HAP-1 (cell line): ENCODE measurements around the gene RARG.

Experiments used
- DNase-seq, 2 experiments: peaks; one replicate each; pipeline ENCODE4 v3.0.0-alpha.2; 2016 to 2020; ENCODE audit warnings: low spot score in 2 of 2
- H3K27me3 ChIP-seq: fragments of 250-450 bp; sonication (Bioruptor Pico); 2 replicates; pipeline ENCODE4 v1.5.1; 2020; ENCODE audit warnings: low read depth, mild to moderate bottlenecking, moderate library complexity
- H3K36me3 ChIP-seq: fragments of 250-450 bp; sonication (Bioruptor Pico); replicated peaks from 2 replicates; pipeline ENCODE4 v1.5.1; 2020; ENCODE audit warnings: mild to moderate bottlenecking
- H3K4me1 ChIP-seq: fragments of 250-450 bp; sonication (Bioruptor Pico); 2 replicates; pipeline ENCODE4 v1.5.1; 2020; ENCODE audit warnings: mild to moderate bottlenecking
- H3K4me3 ChIP-seq: fragments of 250-450 bp; sonication (Bioruptor Pico); 2 replicates; pipeline ENCODE4 v1.5.1; 2020; ENCODE audit warnings: mild to moderate bottlenecking, moderate library complexity
- H3K9me3 ChIP-seq: fragments of 250-450 bp; sonication (Bioruptor Pico); 2 replicates; pipeline ENCODE4 v1.5.1; 2020; ENCODE audit warnings: mild to moderate bottlenecking, moderate library complexity
- in situ Hi-C: fragments of 300-500 bp; cut with MboI; formaldehyde crosslinking; loops from 3 replicates; pipeline ENCODE4 v1.14.3; 2020; ENCODE audit warnings: low sequenced_read_pairs, inconsistent platforms, mixed read lengths

RARG gene

GRCh38 chr12:53234271-53234914, 2.4 kb upstream of the RARG start:
- Histone ChIP-seq H3K4me3 (no peak overlapping the region), H3K4me1 (peaks cover 13% of the 10 kb centered on the region), H3K36me3 (no peaks in the 10 kb centered on the region), H3K9me3 (no peaks in the 10 kb centered on the region), H3K27me3 (peaks cover 5% of the 10 kb centered on the region; the same call in 1 of the 2 replicates)
- in situ Hi-C loops: no loop called here
- DNase-seq: peak in 1 of 2 experiments; percentile 74

GRCh38 chr12:53233671-53234121, 1.7 kb upstream of the RARG start:
- Histone ChIP-seq H3K36me3 (no peaks in the 10 kb centered on the region), H3K4me1 (peaks cover 13% of the 10 kb centered on the region), H3K9me3 (no peaks in the 10 kb centered on the region), H3K27me3 (peaks cover 5% of the 10 kb centered on the region; the same call in 1 of the 2 replicates), H3K4me3 (no peak overlapping the region)
- in situ Hi-C loops: no loop called here
- DNase-seq: no peak

GRCh38 chr12:53232646-53233461, 845 bp upstream of the RARG start:
- peak in 1 of 2 experiments; percentile 63 for DNase-seq
- Histone ChIP-seq H3K4me3 (peak overlapping the region; percentile 20), H3K4me1 (peaks cover 13% of the 10 kb centered on the region), H3K27me3 (peaks cover 5% of the 10 kb centered on the region; the same call in 1 of the 2 replicates), H3K36me3 (no peaks in the 10 kb centered on the region), H3K9me3 (no peaks in the 10 kb centered on the region)
- in situ Hi-C loops: no loop called here

GRCh38 chr12:53231671-53231920, 413 bp downstream of the RARG start:
- peaks cover 2% of the 10 kb centered on the region; the same call in 1 of the 2 replicates for H3K27me3 ChIP-seq
- in situ Hi-C loops: no loop called here
- H3K9me3 ChIP-seq: no peaks in the 10 kb centered on the region
- DNase-seq: no peak
- peaks cover 13% of the 10 kb centered on the region for H3K4me1 ChIP-seq
- peak overlapping the region; percentile 52 for H3K4me3 ChIP-seq
- no peaks in the 10 kb centered on the region for H3K36me3 ChIP-seq

GRCh38 chr12:53230108-53230845, 1.7 kb downstream of the RARG start:
- no peaks in the 10 kb centered on the region for H3K27me3 ChIP-seq
- no peak overlapping the region for H3K4me3 ChIP-seq
- in situ Hi-C loops: no loop called here
- H3K9me3 ChIP-seq: no peaks in the 10 kb centered on the region
- DNase-seq: no peak
- peaks cover 13% of the 10 kb centered on the region for H3K4me1 ChIP-seq
- no peaks in the 10 kb centered on the region for H3K36me3 ChIP-seq

GRCh38 chr12:53229454-53229853, 2.6 kb downstream of the RARG start:
- DNase-seq: no peak
- Histone ChIP-seq H3K36me3 (no peaks in the 10 kb centered on the region), H3K4me3 (no peak overlapping the region), H3K27me3 (no peaks in the 10 kb centered on the region), H3K4me1 (peaks cover 13% of the 10 kb centered on the region), H3K9me3 (no peaks in the 10 kb centered on the region)
- in situ Hi-C loops: no loop called here

GRCh38 chr12:53227836-53228235, 4.2 kb downstream of the RARG start:
- Histone ChIP-seq H3K27me3 (no peaks in the 10 kb centered on the region), H3K36me3 (no peaks in the 10 kb centered on the region), H3K4me3 (no peak overlapping the region), H3K9me3 (no peaks in the 10 kb centered on the region), H3K4me1 (peaks cover 8% of the 10 kb centered on the region)
- in situ Hi-C loops: no loop called here
- no peak for DNase-seq

GRCh38 chr12:53227341-53227740, 4.7 kb downstream of the RARG start:
- Histone ChIP-seq H3K4me1 (peaks cover 3% of the 10 kb centered on the region), H3K4me3 (no peak overlapping the region), H3K27me3 (no peaks in the 10 kb centered on the region), H3K36me3 (no peaks in the 10 kb centered on the region), H3K9me3 (no peaks in the 10 kb centered on the region)
- in situ Hi-C loops: no loop called here
- DNase-seq: no peak

- DNase-seq: no peak
Observed at GRCh38 chr12:53226815-53227214, 5.2 kb downstream of the RARG start.

GRCh38 chr12:53225635-53226424, 6.2 kb downstream of the RARG start:
- DNase-seq: no peak
- Histone ChIP-seq H3K9me3 (no peaks in the 10 kb centered on the region), H3K4me1 (peaks cover 6% of the 10 kb centered on the region), H3K4me3 (no peak overlapping the region), H3K27me3 (no peaks in the 10 kb centered on the region), H3K36me3 (no peaks in the 10 kb centered on the region)
- in situ Hi-C loops: no loop called here

More at GRCh38 chr12:53226815-53227214, 5.2 kb downstream of the RARG start:
- Histone ChIP-seq H3K27me3 (no peaks in the 10 kb centered on the region), H3K9me3 (no peaks in the 10 kb centered on the region), H3K36me3 (no peaks in the 10 kb centered on the region), H3K4me3 (no peak overlapping the region), H3K4me1 (peaks cover 6% of the 10 kb centered on the region)
- in situ Hi-C loops: no loop called here

- Histone ChIP-seq H3K9me3 (no peaks in the 10 kb centered on the region), H3K27me3 (no peaks in the 10 kb centered on the region), H3K4me3 (no peak overlapping the region), H3K4me1 (peaks cover 6% of the 10 kb centered on the region), H3K36me3 (no peaks in the 10 kb centered on the region)
- in situ Hi-C loops: no loop called here
- no peak for DNase-seq
Observed at GRCh38 chr12:53224897-53225634, 6.9 kb downstream of the RARG start.

GRCh38 chr12:53224061-53224896, 7.7 kb downstream of the RARG start:
- no peaks in the 10 kb centered on the region for H3K9me3 ChIP-seq
- H3K4me1 ChIP-seq: peaks cover 6% of the 10 kb centered on the region
- in situ Hi-C loops: no loop called here
- H3K27me3 ChIP-seq: no peaks in the 10 kb centered on the region
- H3K36me3 ChIP-seq: no peaks in the 10 kb centered on the region
- peak in 1 of 2 experiments; percentile 69 for DNase-seq
- H3K4me3 ChIP-seq: no peak overlapping the region
